K562 (cell line): ENCODE data around the gene HYI. TPM values are rescaled to one million over a fixed set of nuclear protein-coding genes. Genes with fewer than 3 reads are reported as not detected.
A peak's percentile ranks its signal among the peaks of the same experiment; 100 is the strongest.

Experiments used
- DPF2 ChIP-seq: fragments of 450-650 bp; IDR thresholded peaks from 2 replicates; pipeline ENCODE4 v1.6.1; 2016
- NFATC3 ChIP-seq: fragments of 450-650 bp; IDR thresholded peaks from 2 replicates; pipeline ENCODE4 v1.6.1; 2017; ENCODE audit warnings: mild to moderate bottlenecking
- ZNF717 ChIP-seq: fragments of 250-450 bp; sonication (Bioruptor Pico); IDR thresholded peaks from 2 replicates; pipeline ENCODE4 v1.5.0; 2021
- polyA plus RNA-seq, 8 experiments: library from polyadenylated mRNA; depleted of rRNA in 4 of 8; stranded (reverse) in 5 of 8; unstranded in 3 of 8; fragments of >200 nt; fragmentation: Nextera tagmentation in 2 of 8; fragmentation: Illumina TruSeq in 1 of 8; extraction: Ambion mirVana in 2 of 8; extraction: Trizol in 1 of 8; gene quantifications; 2 replicates each; pipeline versions ENCODE4 v1.2.1 to v1.2.3, GENCODE V29; 2011 to 2014; ENCODE audit warnings: inconsistent platforms in 1 of 8, missing spikeins in 1 of 8
- total RNA-seq, 7 experiments: library from RNA; depleted of rRNA in 6 of 7; stranded (reverse); fragments of >200 nt in 6 of 7; fragmentation: Illumina TruSeq in 2 of 7; extraction: Trizol in 2 of 7; gene quantifications; 2 replicates each; pipeline versions ENCODE4 v1.2.1 to v1.2.3, GENCODE V29; 2011 to 2021; ENCODE audit warnings: low replicate concordance in 1 of 7
- TF ChIP-seq, protein P1 (sequence below): sonication (generic); formaldehyde crosslinking; IDR thresholded peaks from 2 replicates; pipeline ENCODE4 v1.8.0; 2023; ENCODE audit warnings: mild to moderate bottlenecking, missing genetic modification reagents
- TF ChIP-seq, protein P2 (sequence below), 3 experiments: fragments of 200-800 bp in 1 of 3; fragments of 250-450 bp in 1 of 3; fragments of 450-650 bp in 1 of 3; sonication (Bioruptor Pico) in 1 of 3; sonication (Bioruptor generic) in 1 of 3; formaldehyde crosslinking in 1 of 3; IDR thresholded peaks; 2 replicates each; pipeline versions ENCODE4 v1.6.1 to v1.8.0; 2016 to 2022; ENCODE audit warnings: mild to moderate bottlenecking in 2 of 3, missing genetic modification characterization in 2 of 3, missing compliant biosample characterization in 1 of 3, moderate library complexity in 1 of 3
- TF ChIP-seq, protein P3 (sequence below): fragments of 450-650 bp; IDR thresholded peaks from 2 replicates; pipeline ENCODE4 v1.6.1; 2018; ENCODE audit warnings: mild to moderate bottlenecking, low read depth; ENCODE audit not compliant: partially characterized antibody
- TF ChIP-seq, protein P4 (sequence below): IDR thresholded peaks from 2 replicates; pipeline ENCODE4 v1.6.1; 2014; ENCODE audit warnings: antibody characterized with exemption
- TF ChIP-seq, protein P5 (sequence below): fragments of 450-650 bp; IDR thresholded peaks from 2 replicates; pipeline ENCODE4 v1.6.1; 2016; ENCODE audit warnings: low read depth, mild to moderate bottlenecking, moderate library complexity

HYI gene
- total and polyA plus RNA-seq, 9 of the 15 experiments (the other 6 are each of a cell fraction or from before 2014, with no cell fraction given) = 0.04 to 4.1 (median 1.4) TPM; not detected in 1

DNA sequence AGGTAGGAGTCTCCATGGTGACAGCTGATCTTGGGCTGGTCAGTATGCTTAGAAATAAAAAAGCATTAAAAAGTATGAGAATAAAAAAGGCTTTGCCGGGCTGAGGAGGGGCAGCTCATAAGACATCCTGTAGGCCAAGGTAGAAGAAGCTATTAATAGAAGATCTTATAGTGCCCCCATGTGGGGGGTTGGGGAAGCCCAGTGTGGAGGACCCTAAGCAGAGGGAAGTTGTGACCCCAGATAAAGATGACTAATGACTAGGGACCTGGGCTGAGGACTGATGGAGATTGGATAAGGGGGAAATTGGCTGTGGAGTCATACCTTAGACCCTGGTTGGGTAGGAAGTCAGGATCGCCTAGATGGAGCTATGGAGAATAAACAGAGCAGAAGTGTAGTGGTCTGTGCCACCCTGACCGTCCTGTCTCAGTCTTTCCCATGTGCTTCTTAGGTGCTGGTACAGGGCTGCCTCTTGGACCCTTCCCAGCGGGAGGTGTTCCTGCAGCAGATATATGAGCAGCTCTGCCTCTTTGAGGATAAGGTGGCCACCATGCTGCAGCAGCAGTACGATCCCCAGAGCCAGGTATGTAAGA, 39.0 kb downstream of the HYI start (continued):
- TF ChIP-seq, protein P1, sequence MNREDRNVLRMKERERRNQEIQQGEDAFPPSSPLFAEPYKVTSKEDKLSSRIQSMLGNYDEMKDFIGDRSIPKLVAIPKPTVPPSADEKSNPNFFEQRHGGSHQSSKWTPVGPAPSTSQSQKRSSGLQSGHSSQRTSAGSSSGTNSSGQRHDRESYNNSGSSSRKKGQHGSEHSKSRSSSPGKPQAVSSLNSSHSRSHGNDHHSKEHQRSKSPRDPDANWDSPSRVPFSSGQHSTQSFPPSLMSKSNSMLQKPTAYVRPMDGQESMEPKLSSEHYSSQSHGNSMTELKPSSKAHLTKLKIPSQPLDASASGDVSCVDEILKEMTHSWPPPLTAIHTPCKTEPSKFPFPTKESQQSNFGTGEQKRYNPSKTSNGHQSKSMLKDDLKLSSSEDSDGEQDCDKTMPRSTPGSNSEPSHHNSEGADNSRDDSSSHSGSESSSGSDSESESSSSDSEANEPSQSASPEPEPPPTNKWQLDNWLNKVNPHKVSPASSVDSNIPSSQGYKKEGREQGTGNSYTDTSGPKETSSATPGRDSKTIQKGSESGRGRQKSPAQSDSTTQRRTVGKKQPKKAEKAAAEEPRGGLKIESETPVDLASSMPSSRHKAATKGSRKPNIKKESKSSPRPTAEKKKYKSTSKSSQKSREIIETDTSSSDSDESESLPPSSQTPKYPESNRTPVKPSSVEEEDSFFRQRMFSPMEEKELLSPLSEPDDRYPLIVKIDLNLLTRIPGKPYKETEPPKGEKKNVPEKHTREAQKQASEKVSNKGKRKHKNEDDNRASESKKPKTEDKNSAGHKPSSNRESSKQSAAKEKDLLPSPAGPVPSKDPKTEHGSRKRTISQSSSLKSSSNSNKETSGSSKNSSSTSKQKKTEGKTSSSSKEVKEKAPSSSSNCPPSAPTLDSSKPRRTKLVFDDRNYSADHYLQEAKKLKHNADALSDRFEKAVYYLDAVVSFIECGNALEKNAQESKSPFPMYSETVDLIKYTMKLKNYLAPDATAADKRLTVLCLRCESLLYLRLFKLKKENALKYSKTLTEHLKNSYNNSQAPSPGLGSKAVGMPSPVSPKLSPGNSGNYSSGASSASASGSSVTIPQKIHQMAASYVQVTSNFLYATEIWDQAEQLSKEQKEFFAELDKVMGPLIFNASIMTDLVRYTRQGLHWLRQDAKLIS (CRISPR knock-in tag) = no peak
- TF ChIP-seq ZNF717 (CRISPR knock-in tag) (no peak), DPF2 (peak; percentile 67), NFATC3 (no peak)
- TF ChIP-seq, protein P2, sequence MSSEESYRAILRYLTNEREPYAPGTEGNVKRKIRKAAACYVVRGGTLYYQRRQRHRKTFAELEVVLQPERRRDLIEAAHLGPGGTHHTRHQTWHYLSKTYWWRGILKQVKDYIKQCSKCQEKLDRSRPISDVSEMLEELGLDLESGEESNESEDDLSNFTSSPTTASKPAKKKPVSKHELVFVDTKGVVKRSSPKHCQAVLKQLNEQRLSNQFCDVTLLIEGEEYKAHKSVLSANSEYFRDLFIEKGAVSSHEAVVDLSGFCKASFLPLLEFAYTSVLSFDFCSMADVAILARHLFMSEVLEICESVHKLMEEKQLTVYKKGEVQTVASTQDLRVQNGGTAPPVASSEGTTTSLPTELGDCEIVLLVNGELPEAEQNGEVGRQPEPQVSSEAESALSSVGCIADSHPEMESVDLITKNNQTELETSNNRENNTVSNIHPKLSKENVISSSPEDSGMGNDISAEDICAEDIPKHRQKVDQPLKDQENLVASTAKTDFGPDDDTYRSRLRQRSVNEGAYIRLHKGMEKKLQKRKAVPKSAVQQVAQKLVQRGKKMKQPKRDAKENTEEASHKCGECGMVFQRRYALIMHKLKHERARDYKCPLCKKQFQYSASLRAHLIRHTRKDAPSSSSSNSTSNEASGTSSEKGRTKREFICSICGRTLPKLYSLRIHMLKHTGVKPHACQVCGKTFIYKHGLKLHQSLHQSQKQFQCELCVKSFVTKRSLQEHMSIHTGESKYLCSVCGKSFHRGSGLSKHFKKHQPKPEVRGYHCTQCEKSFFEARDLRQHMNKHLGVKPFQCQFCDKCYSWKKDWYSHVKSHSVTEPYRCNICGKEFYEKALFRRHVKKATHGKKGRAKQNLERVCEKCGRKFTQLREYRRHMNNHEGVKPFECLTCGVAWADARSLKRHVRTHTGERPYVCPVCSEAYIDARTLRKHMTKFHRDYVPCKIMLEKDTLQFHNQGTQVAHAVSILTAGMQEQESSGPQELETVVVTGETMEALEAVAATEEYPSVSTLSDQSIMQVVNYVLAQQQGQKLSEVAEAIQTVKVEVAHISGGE (CRISPR knock-in tag; IDR thresholded peaks at IDR 0.05) = no peak
- TF ChIP-seq, protein P3, sequence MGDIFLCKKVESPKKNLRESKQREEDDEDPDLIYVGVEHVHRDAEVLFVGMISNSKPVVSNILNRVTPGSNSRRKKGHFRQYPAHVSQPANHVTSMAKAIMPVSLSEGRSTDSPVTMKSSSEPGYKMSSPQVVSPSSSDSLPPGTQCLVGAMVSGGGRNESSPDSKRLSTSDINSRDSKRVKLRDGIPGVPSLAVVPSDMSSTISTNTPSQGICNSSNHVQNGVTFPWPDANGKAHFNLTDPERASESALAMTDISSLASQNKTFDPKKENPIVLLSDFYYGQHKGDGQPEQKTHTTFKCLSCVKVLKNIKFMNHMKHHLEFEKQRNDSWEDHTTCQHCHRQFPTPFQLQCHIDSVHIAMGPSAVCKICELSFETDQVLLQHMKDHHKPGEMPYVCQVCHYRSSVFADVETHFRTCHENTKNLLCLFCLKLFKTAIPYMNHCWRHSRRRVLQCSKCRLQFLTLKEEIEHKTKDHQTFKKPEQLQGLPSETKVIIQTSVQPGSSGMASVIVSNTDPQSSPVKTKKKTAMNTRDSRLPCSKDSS = no peak
- TF ChIP-seq, protein P4, sequence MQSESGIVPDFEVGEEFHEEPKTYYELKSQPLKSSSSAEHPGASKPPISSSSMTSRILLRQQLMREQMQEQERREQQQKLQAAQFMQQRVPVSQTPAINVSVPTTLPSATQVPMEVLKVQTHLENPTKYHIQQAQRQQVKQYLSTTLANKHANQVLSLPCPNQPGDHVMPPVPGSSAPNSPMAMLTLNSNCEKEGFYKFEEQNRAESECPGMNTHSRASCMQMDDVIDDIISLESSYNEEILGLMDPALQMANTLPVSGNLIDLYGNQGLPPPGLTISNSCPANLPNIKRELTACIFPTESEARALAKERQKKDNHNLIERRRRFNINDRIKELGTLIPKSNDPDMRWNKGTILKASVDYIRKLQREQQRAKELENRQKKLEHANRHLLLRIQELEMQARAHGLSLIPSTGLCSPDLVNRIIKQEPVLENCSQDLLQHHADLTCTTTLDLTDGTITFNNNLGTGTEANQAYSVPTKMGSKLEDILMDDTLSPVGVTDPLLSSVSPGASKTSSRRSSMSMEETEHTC = no peak
- TF ChIP-seq, protein P5, sequence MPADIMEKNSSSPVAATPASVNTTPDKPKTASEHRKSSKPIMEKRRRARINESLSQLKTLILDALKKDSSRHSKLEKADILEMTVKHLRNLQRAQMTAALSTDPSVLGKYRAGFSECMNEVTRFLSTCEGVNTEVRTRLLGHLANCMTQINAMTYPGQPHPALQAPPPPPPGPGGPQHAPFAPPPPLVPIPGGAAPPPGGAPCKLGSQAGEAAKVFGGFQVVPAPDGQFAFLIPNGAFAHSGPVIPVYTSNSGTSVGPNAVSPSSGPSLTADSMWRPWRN = no peak
